ENCODE data around the gene FYN.
"Not testable (repeated sequence)": the region's sequence is repeated elsewhere in the genome, so short reads cannot be mapped to it uniquely, and the experiment has no call there.

Gene FYN

GRCh38 chr6:111894272-111894671 lies 21.0 kb upstream of the FYN start:
- no peak overlapping the region for H3K27ac ChIP-seq
- TF ChIP-seq CTCF (conservative IDR thresholded peaks at IDR 0.05) (no peak), ZFX (IDR thresholded peaks at IDR 0.05) (no peak)

- TF ChIP-seq ZFX (IDR thresholded peaks at IDR 0.05) = no peak
- no peak for TF ChIP-seq CTCF (conservative IDR thresholded peaks at IDR 0.05)
Observed at GRCh38 chr6:111892431-111892830, 19.2 kb upstream of the FYN start.

GRCh38 chr6:111890988-111891387 lies 17.7 kb upstream of the FYN start:
- H3K27ac ChIP-seq = no peak overlapping the region
- TF ChIP-seq ZFX (IDR thresholded peaks at IDR 0.05) (no peak), CTCF (conservative IDR thresholded peaks at IDR 0.05) (no peak)

More at GRCh38 chr6:111892431-111892830, 19.2 kb upstream of the FYN start:
- no peak overlapping the region for H3K27ac ChIP-seq

- TF ChIP-seq ZFX (IDR thresholded peaks at IDR 0.05) (no peak), CTCF (conservative IDR thresholded peaks at IDR 0.05) (no peak)
- no peak overlapping the region for H3K27ac ChIP-seq
Observed at GRCh38 chr6:111888928-111889695, 15.9 kb upstream of the FYN start.

- H3K27ac ChIP-seq = not testable (repeated sequence)
Observed at GRCh38 chr6:111886793-111887192, 13.5 kb upstream of the FYN start.

- no peak overlapping the region for H3K27ac ChIP-seq
- TF ChIP-seq ZFX (IDR thresholded peaks at IDR 0.05) (no peak), CTCF (conservative IDR thresholded peaks at IDR 0.05) (no peak)
Observed at GRCh38 chr6:111885373-111886027, 12.2 kb upstream of the FYN start.

- TF ChIP-seq ZFX (IDR thresholded peaks at IDR 0.05) = no peak
- no peak for TF ChIP-seq CTCF (conservative IDR thresholded peaks at IDR 0.05)
Observed at GRCh38 chr6:111884068-111884467, 10.8 kb upstream of the FYN start.

More at GRCh38 chr6:111884068-111884467, 10.8 kb upstream of the FYN start:
- H3K27ac ChIP-seq = no peak overlapping the region

All from C4-2B (cell line).